Glomerular visceral epithelial cell (primary cell): ENCODE results near the gene PRSS38.

ENCODE experiments used
- DNase-seq: peaks from one replicate; pipeline ENCODE4 v3.0.0-alpha.2; 2016; ENCODE audit errors: extremely low spot score

Gene PRSS38

DNA sequence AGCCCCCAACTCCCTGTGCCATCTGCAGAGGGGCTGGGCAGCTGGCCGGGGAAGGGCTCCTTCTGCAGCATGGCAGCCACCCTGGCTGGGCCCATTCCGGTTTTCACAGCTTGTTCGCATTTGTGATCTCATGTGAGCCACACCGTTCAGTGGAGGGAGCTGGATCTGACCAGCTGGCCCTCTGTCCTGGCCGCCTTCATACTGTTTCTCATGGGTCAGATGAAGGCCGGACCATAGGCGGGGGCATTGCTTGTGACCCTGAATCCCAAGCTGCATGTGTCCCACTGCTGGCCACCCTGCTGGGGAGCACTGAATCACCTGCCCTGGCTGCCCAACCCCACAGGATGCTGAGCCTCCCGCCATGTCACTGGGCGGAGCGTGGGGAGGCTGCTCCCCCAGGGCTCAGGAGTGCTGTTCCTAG lies 36.4 kb upstream of the PRSS38 start:
- no peak for DNase-seq

DNA sequence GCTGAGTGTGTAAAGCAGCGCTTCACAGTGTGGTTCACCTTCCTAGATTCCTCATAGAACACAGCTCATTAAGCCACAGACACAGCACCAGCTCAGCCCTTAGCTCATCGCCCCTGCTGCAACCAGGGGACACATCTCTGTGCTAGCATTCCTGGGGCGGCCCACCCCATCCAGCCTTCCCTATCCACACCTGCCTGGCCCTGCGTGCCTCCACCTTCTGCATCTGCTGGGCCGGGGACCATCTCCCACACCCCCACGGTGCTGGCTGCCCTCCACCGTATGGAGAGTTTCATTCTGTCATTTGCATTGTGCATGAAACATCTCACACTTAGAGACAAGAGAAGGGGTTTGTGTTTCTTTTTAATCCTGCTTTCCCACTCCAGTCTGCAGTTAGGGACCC lies 35.8 kb upstream of the PRSS38 start:
- DNase-seq, result no peak

DNA sequence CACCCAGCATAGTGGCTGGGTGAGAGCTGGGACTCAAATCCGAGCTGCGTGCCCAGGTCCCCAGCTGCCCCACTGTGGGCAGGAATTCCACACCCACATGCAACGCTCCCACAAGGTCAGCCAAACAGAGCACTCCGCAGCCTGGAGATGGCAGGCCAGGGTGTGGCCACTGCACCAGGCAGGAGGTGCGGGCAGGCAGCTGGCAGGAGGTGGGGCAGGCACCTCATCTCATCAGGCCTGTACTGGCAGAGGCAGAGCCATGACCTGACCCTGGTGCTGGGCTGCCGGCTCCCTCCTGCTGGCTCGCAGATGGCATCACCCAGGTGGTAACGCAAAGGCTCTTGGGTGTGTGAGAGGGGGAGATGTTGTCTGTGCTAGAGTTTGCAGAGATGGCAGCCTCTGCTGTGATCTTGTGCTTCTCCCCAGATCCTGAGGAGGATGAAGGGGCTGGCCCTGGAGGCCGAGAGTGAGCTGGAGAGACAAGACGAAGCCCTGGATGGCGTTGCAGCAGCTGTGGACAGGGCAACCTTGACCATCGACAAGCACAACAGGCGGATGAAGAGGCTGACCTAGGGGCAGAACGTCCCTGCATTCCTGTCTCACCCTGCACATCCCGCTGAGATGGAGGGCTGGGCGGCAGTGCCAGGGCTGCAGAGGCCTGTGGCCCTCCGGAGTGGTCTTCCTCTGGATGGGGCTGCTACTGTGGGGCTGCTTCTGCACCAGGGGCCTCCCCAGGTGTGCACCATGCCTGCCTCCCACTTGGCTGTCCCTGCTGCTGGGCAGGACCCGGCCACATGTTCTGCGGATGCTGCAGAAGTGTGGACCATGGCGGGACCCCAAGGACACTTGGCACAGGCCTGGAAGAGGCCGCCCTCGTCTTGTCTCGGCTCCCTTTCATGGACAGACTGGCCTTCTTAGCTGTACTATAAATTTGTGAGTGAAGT lies 35.1 kb upstream of the PRSS38 start:
- no peak for DNase-seq

DNA sequence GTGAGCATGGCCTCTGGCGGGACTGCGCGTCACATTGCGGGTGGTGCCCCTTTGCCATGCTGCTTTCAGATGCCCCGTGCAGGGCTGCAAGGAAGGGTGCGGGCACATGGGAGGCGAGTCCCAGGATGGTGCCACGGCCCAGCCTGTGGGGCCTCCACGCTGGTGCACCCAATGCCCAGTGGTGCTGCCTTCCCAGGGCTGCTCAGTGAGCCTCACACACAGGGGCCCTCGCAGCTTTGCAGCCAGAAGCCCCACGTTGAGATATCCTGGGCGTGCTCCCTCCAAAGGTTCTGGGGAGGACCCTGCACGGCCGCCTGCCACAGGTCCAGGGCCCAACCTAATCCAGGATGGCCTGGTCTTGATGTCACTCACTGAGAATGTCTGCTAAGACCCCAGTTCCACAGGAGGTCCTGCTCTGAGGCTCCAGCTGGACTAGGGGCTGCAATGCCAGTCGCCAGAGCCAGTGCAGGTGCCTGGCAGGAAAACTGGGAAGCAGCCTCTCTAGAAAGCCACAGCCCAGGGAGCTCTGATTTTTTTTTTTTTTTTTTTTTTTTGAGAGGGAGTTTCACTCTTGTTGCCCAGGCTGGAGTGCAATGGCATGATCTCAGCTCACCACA lies 34.1 kb upstream of the PRSS38 start:
- DNase-seq, result no peak

DNA sequence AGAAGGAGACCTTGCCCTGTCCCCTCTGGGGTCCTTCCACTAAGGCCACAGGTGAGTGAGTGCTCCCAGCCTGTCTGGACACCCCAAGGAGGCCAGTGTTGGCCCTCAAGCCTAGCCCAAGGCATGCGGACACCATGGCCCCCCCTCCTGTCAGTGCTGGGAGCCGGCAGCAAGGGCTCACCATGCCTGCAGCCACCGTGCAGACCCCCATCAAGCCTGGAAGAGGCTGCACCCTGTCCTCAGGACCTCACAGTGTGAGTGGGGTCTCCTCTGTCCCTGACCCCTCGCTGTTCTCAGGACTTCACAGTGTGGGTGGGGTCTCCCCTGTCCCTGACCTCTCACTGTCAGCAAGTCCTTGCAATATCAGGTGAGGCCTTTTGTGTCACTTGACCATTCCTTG lies 33.2 kb upstream of the PRSS38 start:
- DNase-seq, result no peak

DNA sequence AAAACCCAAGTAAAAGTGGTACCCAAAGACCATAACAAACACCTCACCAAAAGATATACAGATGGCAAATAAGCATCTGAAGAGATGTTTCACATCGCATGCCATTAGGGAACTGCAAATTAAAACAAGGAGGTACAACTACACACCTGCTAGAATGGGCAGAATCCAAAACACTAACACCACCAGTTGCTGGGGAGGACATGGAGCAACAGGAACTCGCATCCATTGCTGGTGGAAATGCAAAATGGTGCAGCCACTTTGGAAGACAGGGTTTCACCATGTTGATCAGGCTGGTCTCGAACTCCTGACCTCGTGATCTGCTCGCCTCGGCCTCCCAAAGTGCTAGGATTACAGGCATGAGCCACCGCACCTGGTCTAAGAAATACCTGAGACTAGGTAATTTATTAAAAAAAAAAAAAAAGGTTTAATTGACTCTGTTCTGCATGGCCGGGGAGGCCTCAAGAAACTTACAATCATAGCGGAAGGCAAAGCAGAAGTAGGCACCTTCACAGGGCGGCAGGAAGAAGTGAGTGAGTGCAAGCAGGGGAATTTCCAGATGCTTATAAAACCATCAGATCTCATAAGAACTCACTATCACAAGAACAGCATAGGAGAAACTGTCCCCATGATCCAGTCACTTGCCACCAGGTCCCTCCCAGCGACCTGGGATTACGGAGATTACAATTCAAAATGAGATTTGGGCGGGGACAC lies 30.2 kb upstream of the PRSS38 start:
- DNase-seq, result no peak

DNA sequence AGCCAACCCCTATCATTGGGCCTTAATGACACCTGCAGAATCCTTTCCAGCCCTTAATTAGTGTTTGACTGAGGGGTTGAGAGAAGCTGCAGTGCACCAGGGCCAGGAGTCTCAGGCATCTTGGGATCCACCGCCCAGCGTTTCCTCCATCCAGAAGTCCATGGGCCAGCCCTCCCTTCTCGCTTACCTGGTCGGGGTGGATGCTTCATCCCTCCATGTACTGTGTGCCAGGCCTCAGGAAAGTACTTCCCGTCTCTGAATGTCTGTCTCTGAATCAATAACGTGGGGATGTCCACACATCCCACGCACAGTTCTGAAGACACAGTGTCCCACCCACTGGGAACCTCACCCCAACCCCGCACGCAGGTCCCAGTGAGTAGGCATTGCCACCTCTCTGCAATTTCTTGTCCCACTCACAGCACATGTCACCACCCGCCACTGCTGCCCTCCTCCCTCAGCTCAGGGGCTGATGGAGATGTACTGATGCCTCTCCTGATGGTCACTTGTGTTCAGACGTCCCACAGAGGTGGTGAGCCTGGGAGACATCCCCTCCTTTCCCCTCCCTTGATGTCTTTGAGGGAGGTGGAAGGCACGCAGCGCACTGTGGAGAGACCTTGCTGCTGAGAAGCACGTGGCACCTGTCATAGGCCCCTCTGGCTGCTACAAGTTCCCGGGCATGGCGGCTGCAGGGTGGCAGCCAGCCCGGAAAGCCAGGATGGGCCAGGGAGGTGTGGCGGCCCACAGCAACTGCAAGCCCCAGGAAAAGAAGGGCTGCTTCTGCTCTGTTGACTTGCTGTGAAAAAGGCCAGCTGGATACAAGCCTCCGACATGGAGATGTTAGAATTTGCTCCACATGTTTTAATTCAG lies 29.4 kb upstream of the PRSS38 start:
- no peak for DNase-seq

DNA sequence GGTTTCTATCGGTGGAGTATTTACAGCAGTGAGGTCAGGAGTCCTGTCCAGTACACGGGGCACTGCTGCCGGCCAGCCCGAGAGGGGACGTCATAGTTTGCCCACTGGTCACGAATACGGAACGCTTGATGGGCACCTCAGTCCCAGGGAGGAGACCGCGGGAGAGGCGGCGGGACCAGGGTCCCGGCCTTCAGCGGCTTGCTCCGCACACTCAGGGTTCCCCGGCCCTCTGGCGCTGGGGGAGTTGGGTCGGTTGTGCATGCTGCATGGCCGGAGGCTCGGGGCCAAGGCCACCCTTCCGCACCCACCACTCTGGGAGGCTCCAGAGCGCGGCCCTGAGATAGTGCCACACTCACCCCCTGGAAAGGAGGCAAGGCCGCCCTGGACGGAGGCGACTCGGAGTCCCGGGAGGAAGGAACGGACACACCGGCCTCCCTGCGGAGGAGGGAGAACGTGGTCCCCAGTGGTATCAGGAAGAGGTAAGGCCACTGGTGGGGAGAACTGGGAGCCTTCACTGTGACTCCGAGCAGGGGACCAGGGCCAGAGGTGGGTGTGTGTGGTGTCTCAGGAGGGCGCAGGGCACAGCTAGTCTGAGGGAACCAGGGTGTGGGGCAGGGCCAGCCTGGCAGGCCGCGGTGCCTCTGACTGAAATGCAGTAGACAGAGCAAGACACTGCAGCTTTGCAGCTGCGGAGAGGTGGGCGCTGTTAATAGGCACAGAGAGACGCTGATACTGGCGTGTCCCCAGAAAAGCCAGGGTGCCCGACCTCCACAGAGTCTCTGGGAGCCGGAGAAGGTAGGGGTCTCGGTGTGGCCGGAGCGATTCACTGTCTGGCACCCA lies 28.6 kb upstream of the PRSS38 start:
- no peak for DNase-seq

DNA sequence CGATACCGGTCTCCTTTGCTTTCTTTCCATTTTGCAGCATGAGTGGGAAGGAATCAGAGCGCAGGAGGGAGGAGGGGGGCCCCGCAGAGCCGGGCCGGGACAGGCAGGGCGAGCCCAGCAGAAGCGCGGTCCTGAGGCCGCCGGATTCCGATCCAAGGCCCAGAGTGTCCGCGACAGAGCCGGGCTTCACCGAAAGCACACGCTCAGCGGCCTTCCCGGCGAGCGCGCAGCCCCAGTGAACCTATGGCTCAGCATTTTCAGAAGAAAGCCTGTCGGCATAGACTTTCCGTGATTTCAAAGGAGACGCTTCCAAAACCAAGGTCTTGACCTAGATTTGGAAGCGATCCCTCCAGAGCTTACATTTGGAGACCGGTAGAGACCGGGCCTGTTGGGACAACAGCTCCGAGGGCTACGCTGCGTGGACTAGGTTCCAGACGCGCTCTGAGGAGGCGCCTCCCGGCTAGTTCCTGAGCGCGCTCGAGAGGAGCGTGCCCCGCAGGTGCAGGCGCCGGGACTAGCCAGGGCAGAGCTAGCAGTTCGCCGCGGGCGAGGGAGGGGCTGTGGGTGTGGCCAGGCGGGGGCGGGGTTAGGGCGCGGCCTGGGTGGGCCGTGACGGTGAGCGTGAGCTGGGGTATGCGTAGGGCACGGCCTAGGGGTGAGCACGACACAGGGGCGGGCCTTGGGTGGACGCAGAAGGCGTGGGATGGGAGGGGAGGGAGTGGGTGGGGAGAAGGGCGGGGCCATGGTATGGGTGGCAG lies 27.8 kb upstream of the PRSS38 start:
- peak; percentile 98 for DNase-seq

DNA sequence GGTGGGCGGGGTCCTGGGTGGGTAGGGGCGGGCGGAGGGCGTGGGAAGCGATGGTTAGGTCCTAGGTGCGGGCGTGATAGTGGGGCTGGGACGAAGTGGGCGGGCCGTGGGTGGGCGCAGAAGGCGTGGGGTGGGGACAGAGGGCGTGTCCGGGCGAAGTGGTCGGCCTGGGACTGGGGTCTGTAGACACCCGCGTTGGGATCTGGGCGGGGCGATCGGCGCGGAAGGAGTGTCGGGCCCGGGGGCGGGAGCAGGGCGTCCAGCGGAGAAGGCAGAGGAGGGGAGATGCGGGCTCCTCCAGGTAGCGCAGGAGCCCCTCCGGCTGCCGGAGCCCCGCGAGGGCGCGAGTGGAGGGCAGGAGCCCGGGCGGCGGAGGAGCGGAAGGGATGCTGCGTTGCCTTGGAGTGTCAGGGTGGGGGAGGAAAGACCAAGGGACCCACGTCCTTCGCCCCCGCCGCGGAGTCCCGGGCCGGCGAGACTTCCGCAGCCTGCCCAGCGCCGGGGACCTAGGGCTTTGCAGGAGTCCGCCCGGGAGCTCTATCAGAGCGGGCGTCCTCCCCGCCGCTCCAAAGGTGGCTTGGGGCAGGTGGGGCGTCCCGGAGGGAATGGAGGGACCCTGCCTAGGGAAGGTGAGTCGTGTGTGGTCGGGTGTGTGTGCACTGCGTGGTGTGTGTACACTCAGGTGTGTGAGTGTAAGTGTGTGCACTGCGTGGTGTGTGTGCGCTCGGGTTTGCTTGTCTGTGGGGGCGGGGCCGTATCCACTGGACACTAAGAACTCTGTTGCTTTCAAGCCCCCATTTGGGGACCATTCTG lies 27.0 kb upstream of the PRSS38 start:
- DNase-seq, result no peak

DNA sequence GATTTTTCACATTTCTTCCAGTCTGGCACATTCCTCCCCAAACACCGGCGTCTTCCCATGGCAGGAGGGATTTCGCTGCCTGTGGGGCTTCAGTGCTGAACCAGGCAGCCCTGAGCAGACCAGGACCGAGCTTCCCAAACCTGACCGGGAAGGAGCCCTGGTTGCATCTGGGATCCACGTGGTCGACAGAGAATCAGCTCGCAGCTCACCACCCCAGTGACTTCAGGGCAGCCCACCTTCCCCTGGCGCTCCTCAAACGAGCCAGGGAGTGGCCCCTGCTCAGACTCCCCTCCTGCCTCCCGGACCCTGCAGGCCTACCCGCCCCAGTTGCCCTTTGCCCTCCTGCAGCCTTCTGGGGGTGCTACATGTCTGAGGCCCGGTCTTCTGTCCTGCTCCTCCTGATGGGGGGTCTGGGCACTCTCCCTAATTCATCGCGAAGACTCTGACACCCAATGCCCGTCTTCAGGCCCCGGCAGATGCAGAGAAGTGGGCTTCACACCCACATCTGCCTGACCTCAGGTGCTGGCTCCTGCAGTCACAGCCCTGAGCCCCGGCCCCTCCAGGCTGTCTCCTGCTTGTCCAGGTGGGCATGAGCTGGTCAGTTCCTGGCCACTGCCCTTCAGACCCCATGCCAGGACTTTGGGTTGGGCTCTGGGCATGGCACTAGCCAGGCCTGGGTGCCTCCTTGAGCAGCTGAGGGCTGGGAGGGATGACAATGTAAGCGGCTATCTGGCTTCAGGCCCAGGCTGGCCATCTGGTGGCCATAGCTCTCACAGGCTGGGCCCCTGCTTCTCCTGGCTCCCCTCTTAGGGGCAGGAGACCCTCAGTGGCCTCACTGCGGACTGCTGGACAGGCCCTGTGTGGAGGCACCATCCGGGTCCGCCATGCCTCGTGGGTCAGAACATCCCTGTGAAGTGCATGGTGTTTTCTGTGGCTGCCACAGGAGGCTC lies 26.1 kb upstream of the PRSS38 start:
- no peak for DNase-seq

DNA sequence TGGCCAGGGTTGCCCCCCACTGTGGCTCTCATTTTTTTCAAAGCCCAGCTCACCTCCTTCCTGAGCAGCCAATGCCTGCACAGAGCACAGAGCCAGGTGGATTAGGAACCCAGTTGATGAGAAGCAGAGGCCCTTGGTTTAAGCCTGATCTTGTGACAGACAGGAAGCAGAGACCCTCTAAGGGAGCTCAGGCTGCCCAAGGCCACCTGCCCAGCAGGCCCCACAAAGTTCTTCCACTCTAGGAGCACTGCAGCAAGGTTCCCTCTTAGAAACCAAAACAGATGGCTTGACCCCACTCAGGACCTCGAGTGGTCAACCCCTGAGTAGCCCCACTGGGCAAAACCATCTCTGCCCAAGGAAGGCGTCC lies 25.5 kb upstream of the PRSS38 start:
- DNase-seq, result no peak

DNA sequence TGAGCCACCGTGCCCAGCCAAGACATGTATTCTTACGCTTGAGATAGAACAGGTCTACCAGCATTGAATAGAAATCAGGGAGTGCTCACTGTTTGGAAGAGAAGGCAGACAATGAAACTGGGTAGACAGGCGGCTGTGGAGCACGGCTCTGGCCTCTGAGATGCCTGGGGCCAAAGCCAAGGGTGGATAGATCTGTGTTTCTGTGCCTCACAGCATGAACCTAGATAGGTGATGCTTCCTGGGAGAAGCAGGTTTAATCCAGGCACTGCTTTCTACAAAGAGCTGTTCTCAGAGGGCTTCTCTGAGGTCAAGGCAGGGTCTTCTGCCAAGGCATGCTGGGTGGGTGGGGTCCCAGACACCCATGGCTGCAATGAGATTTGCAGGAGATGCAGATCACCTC lies 24.6 kb upstream of the PRSS38 start:
- no peak for DNase-seq

DNA sequence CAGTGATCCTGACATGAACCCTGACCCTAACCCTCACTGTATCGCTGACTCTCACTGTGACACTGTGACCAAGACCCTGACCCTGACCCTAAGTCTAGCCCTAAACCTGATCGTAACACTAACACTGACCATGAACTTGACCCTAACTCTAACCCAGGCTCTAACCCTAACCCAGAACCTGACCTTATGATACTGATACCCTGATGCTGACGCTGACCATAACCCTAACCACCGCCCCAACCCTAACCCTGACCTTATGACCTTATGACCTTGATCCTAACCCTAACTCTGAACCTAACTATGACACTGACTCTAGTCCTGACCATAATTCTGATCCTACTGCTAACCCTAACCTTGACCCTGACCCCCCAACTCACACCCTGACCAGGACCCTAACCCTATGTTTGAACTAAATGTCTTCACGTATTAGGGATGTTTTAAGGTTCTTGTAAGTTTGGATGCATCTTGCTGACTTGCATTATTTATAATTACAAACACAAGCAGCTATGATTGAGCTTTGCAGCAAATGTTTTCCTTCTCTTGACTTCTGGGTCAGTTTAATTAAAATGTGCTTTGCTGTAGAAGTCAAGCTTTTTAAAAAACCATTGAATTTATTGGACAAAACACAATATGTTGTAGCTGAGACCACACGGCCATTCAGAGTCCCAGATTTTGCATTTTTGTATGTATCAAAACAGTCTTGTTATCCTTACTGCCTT lies 23.9 kb upstream of the PRSS38 start:
- DNase-seq, result no peak

DNA sequence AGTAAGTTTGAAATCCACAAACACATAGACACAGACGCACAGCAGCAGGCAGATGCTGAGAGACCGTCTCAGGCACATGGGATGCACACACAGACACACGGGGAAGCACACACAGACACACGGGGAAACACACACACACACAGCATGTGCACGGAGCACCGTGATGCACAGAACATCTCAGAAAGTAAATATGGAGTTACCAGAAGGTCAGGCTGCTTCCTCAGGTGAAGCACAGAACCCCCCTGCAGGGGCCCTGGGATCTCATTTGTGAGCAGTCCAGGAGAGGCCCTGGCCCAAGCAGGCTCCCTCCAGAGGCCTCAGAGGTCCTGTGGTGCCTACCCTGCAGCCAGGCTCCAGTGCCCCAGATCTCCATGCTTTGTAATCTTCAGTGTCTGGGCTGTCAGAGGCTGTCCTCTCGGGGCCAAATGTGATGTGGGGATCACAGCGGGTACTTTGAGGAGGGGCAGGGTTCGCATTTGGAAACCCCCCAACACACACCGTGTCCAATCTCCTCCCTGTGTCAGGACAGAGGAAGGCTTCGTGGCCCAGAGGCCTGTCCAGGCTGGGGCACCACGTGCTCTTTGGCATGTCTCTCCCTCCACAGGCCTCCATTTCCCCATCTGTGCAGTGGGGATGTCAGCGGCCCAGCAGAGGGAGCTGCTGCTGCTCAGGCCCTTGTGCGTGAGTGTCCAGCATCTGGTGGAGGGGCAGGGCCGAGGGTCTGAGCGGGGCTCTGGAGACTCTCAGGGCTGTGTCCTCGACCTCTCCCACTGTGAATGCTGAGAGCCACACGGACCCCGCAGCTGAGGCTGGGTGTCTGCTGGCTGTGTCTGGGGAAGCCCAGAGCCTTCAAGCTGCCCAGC lies 23.0 kb upstream of the PRSS38 start:
- no peak for DNase-seq
